Liver (tissue), 3 donors: Measurements from ENCODE around the gene FAM227B.

ENCODE experiments used
- CTCF ChIP-seq: fragments of 150-350 bp; IDR thresholded peaks from 2 replicates; pipeline ENCODE4 v1.5.1; 2017; ENCODE audit warnings: improper control_type of control experiment, low read depth, low read length; ENCODE audit not compliant: missing input control
- GABPA ChIP-seq, 2 donors: IDR thresholded peaks in 1 of 2; conservative IDR thresholded peaks in 1 of 2; 2 replicates each; pipeline ENCODE4 v1.6.1; 2016; ENCODE audit warnings: antibody characterized with exemption in 2 of 2, mild to moderate bottlenecking in 1 of 2, moderate library complexity in 1 of 2
- HNF4G ChIP-seq: IDR thresholded peaks from 2 replicates; pipeline ENCODE4 v1.6.1; 2016; ENCODE audit warnings: antibody characterized with exemption
- SP1 ChIP-seq: IDR thresholded peaks from 2 replicates; pipeline ENCODE4 v1.6.1; 2018; ENCODE audit warnings: antibody characterized with exemption, mild to moderate bottlenecking
- YY1 ChIP-seq: IDR thresholded peaks from 2 replicates; pipeline ENCODE4 v1.6.1; 2016; ENCODE audit warnings: antibody characterized with exemption, mild to moderate bottlenecking
- ZBTB33 ChIP-seq: IDR thresholded peaks from 2 replicates; pipeline ENCODE4 v1.6.1; 2016; ENCODE audit warnings: antibody characterized with exemption
- TF ChIP-seq, protein P1 (sequence below): IDR thresholded peaks from 2 replicates; pipeline ENCODE4 v1.6.1; 2016; ENCODE audit warnings: antibody characterized with exemption, mild to moderate bottlenecking
- donor health status: healthy.
- donor health status: healthy.

GRCh38 chr15:49331951-49332350 is 288.7 kb downstream of the FAM227B start:
- TF ChIP-seq, protein P1, sequence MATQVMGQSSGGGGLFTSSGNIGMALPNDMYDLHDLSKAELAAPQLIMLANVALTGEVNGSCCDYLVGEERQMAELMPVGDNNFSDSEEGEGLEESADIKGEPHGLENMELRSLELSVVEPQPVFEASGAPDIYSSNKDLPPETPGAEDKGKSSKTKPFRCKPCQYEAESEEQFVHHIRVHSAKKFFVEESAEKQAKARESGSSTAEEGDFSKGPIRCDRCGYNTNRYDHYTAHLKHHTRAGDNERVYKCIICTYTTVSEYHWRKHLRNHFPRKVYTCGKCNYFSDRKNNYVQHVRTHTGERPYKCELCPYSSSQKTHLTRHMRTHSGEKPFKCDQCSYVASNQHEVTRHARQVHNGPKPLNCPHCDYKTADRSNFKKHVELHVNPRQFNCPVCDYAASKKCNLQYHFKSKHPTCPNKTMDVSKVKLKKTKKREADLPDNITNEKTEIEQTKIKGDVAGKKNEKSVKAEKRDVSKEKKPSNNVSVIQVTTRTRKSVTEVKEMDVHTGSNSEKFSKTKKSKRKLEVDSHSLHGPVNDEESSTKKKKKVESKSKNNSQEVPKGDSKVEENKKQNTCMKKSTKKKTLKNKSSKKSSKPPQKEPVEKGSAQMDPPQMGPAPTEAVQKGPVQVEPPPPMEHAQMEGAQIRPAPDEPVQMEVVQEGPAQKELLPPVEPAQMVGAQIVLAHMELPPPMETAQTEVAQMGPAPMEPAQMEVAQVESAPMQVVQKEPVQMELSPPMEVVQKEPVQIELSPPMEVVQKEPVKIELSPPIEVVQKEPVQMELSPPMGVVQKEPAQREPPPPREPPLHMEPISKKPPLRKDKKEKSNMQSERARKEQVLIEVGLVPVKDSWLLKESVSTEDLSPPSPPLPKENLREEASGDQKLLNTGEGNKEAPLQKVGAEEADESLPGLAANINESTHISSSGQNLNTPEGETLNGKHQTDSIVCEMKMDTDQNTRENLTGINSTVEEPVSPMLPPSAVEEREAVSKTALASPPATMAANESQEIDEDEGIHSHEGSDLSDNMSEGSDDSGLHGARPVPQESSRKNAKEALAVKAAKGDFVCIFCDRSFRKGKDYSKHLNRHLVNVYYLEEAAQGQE, result no peak
- no peak for TF ChIP-seq CTCF
- TF ChIP-seq ZBTB33, result no peak
- no peak for TF ChIP-seq HNF4G
- no peak for TF ChIP-seq SP1
- no peak for TF ChIP-seq YY1
- no peak for TF ChIP-seq GABPA (IDR thresholded peaks at IDR 0.05 in 1 of 2, conservative IDR thresholded peaks at IDR 0.05 in 1 of 2)
